GM23338 (cell line): Measurements from ENCODE around the gene TMEM219. TPM values are rescaled to one million over a fixed set of nuclear protein-coding genes. Genes with fewer than 3 reads are reported as not detected.

ENCODE experiments used
- ATAC-seq: fragments of 200-7000 bp; cut with Tn5 transposase; 3 replicates; pipeline ENCODE4 v1.9.1; 2020
- DNase-seq: peaks from one replicate; pipeline ENCODE4 v3.0.0-alpha.2; 2015; ENCODE audit warnings: low spot score
- H2AFZ ChIP-seq: fragments of 200-600 bp; sonication (generic); 2 replicates; pipeline ENCODE4 v1.8.0; 2016; ENCODE audit warnings: antibody characterized with exemption, mild to moderate bottlenecking, moderate library complexity
- H3F3A ChIP-seq: fragments of 200-600 bp; sonication (generic); replicated peaks from 2 replicates; pipeline ENCODE4 v1.8.0; 2017; ENCODE audit warnings: antibody characterized with exemption, mixed run types, low read depth
- H3K27ac ChIP-seq: fragments of 200-600 bp; sonication (generic); 2 replicates; pipeline ENCODE4 v1.6.1; 2016; ENCODE audit warnings: low read depth
- H3K27me3 ChIP-seq: fragments of 200-600 bp; sonication (generic); 2 replicates; pipeline ENCODE4 v1.8.0; 2016; ENCODE audit warnings: mild to moderate bottlenecking, mixed run types, moderate library complexity; ENCODE audit not compliant: insufficient read depth
- H3K36me3 ChIP-seq: fragments of 200-600 bp; sonication (generic); 2 replicates; pipeline ENCODE4 v1.8.0; 2016; ENCODE audit warnings: mild to moderate bottlenecking; ENCODE audit not compliant: insufficient read depth
- H3K4me1 ChIP-seq: fragments of 200-600 bp; sonication (generic); 2 replicates; pipeline ENCODE4 v1.8.0; 2016; ENCODE audit warnings: mild to moderate bottlenecking, moderate library complexity; ENCODE audit not compliant: insufficient read depth
- H3K4me2 ChIP-seq: fragments of 200-600 bp; sonication (generic); 2 replicates; pipeline ENCODE4 v1.7.1; 2017; ENCODE audit warnings: mixed run types
- H3K4me3 ChIP-seq: fragments of 200-600 bp; sonication (generic); 2 replicates; pipeline ENCODE4 v1.6.1; 2016; ENCODE audit warnings: mixed run types
- H3K79me2 ChIP-seq: fragments of 200-600 bp; sonication (generic); replicated peaks from 2 replicates; pipeline ENCODE4 v1.8.0; 2017; ENCODE audit warnings: mild to moderate bottlenecking; ENCODE audit not compliant: insufficient read depth
- H3K9me2 ChIP-seq: fragments of 200-600 bp; sonication (generic); 2 replicates; pipeline ENCODE4 v1.8.0; 2017; ENCODE audit not compliant: insufficient read depth
- H4K20me1 ChIP-seq: fragments of 200-600 bp; sonication (generic); replicated peaks from 2 replicates; pipeline ENCODE4 v1.8.0; 2017; ENCODE audit warnings: mild to moderate bottlenecking; ENCODE audit not compliant: insufficient read depth
- H3K27ac Mint-ChIP-seq: 2 replicates; pipeline ENCODE4 v1.8.0; 2020; ENCODE audit warnings: inconsistent platforms, mild to moderate bottlenecking, moderate library complexity, mixed read lengths
- H3K27me3 Mint-ChIP-seq: 3 replicates; pipeline ENCODE4 v1.8.0; 2022; ENCODE audit warnings: low read depth, mild to moderate bottlenecking, moderate library complexity, mixed read lengths, inconsistent platforms; ENCODE audit not compliant: insufficient read depth, poor library complexity
- H3K36me3 Mint-ChIP-seq: 3 replicates; pipeline ENCODE4 v1.8.0; 2021; ENCODE audit warnings: low read depth, mild to moderate bottlenecking, inconsistent platforms, moderate library complexity, mixed read lengths
- H3K4me1 Mint-ChIP-seq: 3 replicates; pipeline ENCODE4 v1.8.0; 2020; ENCODE audit warnings: mild to moderate bottlenecking, inconsistent platforms, mixed read lengths
- H3K4me3 Mint-ChIP-seq: 3 replicates; pipeline ENCODE4 v1.8.0; 2021; ENCODE audit warnings: moderate library complexity, mild to moderate bottlenecking, inconsistent platforms, mixed read lengths
- H3K9me3 Mint-ChIP-seq: 3 replicates; pipeline ENCODE4 v1.8.0; 2020; ENCODE audit warnings: moderate library complexity, mild to moderate bottlenecking, inconsistent platforms, mixed read lengths
- CREB1 ChIP-seq: fragments of 250-450 bp; sonication (Bioruptor Pico); IDR thresholded peaks from 2 replicates; pipeline ENCODE4 v1.5.0; 2020; ENCODE audit warnings: low read depth, mild to moderate bottlenecking, moderate library complexity
- CTCF ChIP-seq, 2 experiments: fragments of 200-600 bp in 1 of 2; sonication (generic) in 1 of 2; conservative IDR thresholded peaks; 2 replicates each; pipeline versions ENCODE4 v1.5.1 to v1.6.1; 2016 to 2017; ENCODE audit warnings: antibody characterized with exemption in 2 of 2, low read depth in 2 of 2, mild to moderate bottlenecking in 2 of 2, moderate library complexity in 1 of 2
- ETS1 ChIP-seq: IDR thresholded peaks from 2 replicates; pipeline ENCODE4 v1.6.1; 2016; ENCODE audit warnings: antibody characterized with exemption
- EZH2phosphoT487 ChIP-seq: fragments of 200-600 bp; sonication (generic); IDR thresholded peaks from one replicate; pipeline ENCODE4 v1.8.1; 2018; ENCODE audit warnings: antibody characterized with exemption; ENCODE audit not compliant: unreplicated experiment
- JUNB ChIP-seq: IDR thresholded peaks from one replicate; pipeline ENCODE4 v1.6.1; 2016; ENCODE audit warnings: antibody characterized with exemption; ENCODE audit not compliant: unreplicated experiment
- NANOG ChIP-seq: IDR thresholded peaks from 2 replicates; pipeline ENCODE4 v1.6.1; 2016; ENCODE audit warnings: antibody characterized with exemption, borderline replicate concordance
- POLR2AphosphoS5 ChIP-seq: IDR thresholded peaks from 2 replicates; pipeline ENCODE4 v1.6.1; 2016; ENCODE audit warnings: antibody characterized with exemption, low read depth
- REST ChIP-seq: IDR thresholded peaks from one replicate; pipeline ENCODE4 v1.6.1; 2018; ENCODE audit warnings: antibody characterized with exemption; ENCODE audit not compliant: unreplicated experiment
- STAT1 ChIP-seq: IDR thresholded peaks from one replicate; pipeline ENCODE4 v1.6.1; 2016; ENCODE audit warnings: antibody characterized with exemption; ENCODE audit not compliant: unreplicated experiment
- ZNF331 ChIP-seq: fragments of 250-450 bp; sonication (Bioruptor Pico); IDR thresholded peaks from 2 replicates; pipeline ENCODE4 v1.5.0; 2020; ENCODE audit warnings: low read depth, mild to moderate bottlenecking, moderate library complexity
- ZNF462 ChIP-seq: fragments of 250-450 bp; sonication (Bioruptor Pico); IDR thresholded peaks from 2 replicates; pipeline ENCODE4 v1.5.0; 2020; ENCODE audit warnings: mild to moderate bottlenecking, moderate library complexity
- polyA plus RNA-seq: library from polyadenylated mRNA; unstranded; fragments of >200 nt; fragmentation: Nextera tagmentation; extraction: Ambion mirVana; gene quantifications from 2 replicates; pipeline ENCODE4 v1.2.1, GENCODE V29; 2016
- total RNA-seq: library from RNA; depleted of rRNA; stranded (reverse); fragments of >200 nt; shearing (Covaris generic); gene quantifications from 2 replicates; pipeline ENCODE4 v1.2.3, GENCODE V29; 2014

Gene TMEM219
- total and polyA plus RNA-seq, 2 experiments from 2014 or later, result 50.0 to 82.3 TPM

GRCh38 chr16:29995911-29996765 lies 34.3 kb downstream of the TMEM219 start, which contains the start of gene INO80E:
INO80E (plus strand) TSS chr16:29996241; CDS start chr16:29996311, 70 bp downstream.
- Histone ChIP-seq H2AFZ (peak within 1 kb of the TSS; percentile 98), H3K4me1 (peaks cover 21% of the 10 kb centered on the region), H3K79me2 (peaks cover 7% of the 10 kb centered on the region; the same call in 1 of the 2 replicates), H3K4me2 (peak within 1 kb of the TSS; percentile 94), H4K20me1 (peaks cover 10% of the 10 kb centered on the region; the same call in 1 of the 2 replicates), H3K9me2 (no peaks in the 10 kb centered on the region), H3F3A (peaks cover 20% of the 10 kb centered on the region), H3K4me3 (peak within 1 kb of the TSS; percentile 94), H3K36me3 (peaks cover 5% of the 10 kb centered on the region; the same call in 1 of the 2 replicates), H3K27me3 (no peaks in the 10 kb centered on the region), H3K27ac (peak within 1 kb of the TSS; percentile 82)
- Mint-ChIP-seq H3K27ac (peak within 1 kb of the TSS; percentile 98), H3K4me3 (peak within 1 kb of the TSS; percentile 98), H3K9me3 (peaks cover 2% of the 10 kb centered on the region; the same call in 2 of the 3 replicates), H3K36me3 (peaks cover 36% of the 10 kb centered on the region), H3K4me1 (peaks cover 28% of the 10 kb centered on the region), H3K27me3 (peaks cover 13% of the 10 kb centered on the region)
- DNase-seq (peak; percentile 99), ATAC-seq (peak; percentile 88)
- no peak for TF ChIP-seq ZNF462 (CRISPR knock-in tag)
- peak; percentile 89 for TF ChIP-seq POLR2AphosphoS5
- TF ChIP-seq JUNB, result no peak
- no peak for TF ChIP-seq ZNF331
- no peak for TF ChIP-seq REST
- no peak for TF ChIP-seq NANOG
- TF ChIP-seq CREB1 (CRISPR knock-in tag), result peak; percentile 94
- TF ChIP-seq CTCF (conservative IDR thresholded peaks at IDR 0.05; ENCODE audit: low read depth in 2 of 2), result no peak
- no peak for TF ChIP-seq STAT1
- TF ChIP-seq EZH2phosphoT487, result no peak
- peak; percentile 96 for TF ChIP-seq ETS1
